NCI-H2196 treated with DMSO at 0.1 percent for 48 hours (cell line): ENCODE results near the gene APAF1.

Source experiments
- DNase-seq: peaks from one replicate; lab custom pipeline; 2025; ENCODE audit not compliant: unreplicated experiment; lab: John Stamatoyannopoulos, UW

APAF1 gene

DNA sequence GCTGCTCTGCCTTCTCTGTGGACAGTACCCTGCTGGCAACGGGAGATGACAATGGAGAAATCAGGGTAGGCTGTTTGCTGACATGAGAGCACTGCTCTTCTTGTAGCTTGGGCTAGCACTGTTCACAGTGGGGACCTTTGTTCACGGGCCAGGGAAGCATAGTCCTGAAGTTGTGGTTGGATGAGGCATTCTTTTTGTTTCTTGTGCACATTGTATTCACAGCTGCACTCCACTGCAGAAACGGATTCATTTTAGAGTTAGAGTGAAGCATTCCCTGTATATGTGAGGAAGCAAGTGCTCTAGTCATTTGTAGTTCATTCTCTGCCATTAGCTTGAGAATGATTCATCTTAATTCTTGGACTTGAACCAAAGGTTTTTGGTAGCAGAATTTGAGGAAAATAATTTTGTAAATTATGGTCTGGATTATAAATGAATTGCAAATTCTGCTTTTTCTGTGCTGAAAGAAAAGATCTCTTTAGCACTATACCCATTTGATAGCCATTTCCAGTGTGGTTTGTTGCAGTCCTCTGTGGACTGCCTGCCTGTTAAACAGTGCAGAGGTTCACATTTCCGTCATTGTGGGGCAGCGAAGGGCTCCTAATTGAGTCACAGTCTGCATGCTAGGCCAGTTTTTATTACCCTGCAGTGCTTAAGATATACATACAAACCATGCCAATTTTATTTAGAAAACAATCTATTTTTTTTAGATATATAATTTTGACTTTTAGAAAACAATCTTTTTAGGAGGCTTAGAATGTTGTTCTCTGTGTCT lies 80.6 kb downstream of the APAF1 start:
- DNase-seq: peak; percentile 33

DNA sequence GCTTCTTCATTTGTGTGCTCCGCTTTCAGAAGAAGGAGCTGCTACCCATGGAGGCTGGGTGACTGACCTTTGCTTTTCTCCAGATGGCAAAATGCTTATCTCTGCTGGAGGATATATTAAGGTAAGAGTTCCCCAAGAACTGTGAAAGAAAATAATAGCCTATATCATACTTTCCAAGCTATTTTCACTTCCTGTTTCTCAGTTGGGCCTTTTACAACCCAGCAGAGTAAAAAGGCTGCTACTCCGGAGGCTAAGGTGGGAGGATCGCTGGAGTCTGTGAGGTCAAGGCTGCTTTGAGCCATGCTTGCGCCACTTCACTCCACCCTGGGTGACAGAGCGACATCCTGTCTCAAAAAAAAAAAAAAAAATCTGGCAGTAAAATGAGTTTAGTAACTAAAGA lies 82.1 kb downstream of the APAF1 start:
- DNase-seq: no peak

DNA sequence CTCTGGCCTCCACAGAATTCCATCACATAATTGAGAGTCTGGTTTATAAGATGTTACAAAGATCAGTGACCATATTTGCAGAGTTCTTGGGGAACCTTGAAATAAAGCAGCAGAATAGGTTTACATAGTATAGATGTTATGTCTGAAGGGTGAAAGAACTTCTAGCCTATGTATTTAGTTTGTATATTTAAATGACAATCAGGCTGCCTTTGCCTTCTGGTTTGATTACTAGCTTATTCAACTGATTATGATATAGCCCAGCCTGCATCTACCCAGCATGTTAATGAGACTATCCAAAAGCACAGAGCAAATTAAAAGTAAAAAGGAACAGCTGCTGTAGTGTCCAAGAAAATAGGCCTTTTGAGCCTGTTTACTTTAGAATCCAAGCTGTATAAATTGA lies 85.3 kb downstream of the APAF1 start:
- DNase-seq: no peak

DNA sequence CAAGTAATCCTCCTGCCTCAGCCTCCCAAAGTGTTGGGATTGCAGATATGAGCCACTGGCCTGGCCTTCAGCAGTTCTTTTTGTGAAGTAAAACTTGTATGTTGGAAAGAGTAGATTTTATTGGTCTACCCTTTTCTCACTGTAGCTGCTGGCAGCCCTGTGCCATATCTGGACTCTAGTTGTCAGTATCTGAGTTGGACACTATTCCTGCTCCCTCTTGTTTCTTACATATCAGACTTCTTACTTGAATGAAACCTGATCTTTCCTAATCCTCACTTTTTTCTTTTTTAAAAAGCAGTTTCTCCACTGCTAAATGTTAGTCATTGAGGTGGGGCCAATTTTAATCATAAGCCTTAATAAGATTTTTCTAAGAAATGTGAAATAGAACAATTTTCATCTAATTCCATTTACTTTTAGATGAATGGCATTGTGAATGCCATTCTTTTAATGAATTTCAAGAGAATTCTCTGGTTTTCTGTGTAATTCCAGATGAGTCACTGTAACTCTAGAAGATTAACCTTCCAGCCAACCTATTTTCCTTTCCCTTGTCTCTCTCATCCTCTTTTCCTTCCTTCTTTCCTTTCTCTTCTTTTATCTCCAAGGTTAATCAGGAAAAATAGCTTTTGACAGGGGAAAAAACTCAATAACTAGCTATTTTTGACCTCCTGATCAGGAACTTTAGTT lies 88.7 kb downstream of the APAF1 start:
- no peak for DNase-seq

DNA sequence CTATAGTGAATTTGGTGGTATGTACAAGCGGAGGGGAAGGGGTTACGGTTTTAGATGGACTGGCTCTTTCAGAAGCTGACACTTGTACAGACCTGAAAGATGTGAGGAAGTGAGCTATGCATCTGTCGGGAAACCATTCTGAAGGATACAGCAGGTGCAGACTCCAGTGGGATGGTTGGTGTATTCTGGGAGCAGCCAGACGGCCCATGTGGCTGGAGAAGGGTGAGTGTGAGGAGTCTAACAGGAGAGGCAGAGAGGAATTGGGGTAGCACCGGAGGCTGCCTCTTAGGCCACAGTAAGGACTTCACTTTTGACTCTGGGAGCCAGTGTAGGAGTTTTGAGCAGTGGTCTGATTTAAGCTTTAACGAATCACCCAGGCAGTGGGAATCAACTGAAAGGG lies 90.7 kb downstream of the APAF1 start:
- DNase-seq: no peak

DNA sequence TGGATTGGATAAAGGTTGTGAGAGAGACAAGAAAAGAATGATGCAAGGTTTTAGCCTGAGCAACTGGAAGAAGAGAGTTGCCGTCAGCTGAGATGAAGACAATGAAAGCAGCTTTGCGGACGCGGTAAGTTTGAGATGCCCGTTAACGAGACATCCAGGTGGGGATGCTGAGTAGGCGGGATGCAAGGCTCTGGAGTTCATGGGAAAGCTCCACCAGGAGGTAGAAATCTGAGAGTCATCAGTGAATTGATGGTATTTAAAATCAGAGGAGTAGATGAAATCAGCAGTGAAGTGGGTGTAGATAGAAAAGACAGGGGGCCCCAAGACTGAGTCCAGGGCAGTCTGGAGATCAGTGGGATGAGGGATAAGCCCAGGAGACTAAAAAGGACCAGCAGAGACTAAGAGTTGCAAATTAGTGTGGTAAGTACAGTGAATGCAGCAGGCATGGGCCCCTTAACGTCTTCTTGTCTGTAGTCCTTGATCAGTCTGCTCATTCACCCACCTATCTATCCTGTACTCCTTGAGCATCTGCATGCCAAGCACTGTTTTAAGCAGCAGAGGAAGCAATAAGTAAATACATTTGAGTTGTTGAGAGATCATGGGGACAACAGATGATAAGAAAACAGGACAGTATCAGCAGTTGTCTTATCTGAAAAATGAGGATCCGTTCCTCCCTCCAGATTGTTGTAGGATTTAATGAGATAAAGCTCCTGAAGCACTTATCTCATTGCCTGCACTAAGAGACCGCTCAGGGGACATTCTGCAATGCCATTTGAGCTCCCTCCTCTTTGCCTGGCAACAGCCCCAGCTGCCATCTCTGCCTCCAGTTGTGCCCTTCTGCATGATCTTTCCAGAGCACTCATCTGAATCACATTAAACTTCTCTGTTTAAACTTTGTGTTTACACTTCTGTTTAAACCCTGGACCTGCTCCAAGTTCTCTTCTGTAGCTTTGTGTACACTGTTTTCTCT lies 91.5 kb downstream of the APAF1 start:
- peak; percentile 50 for DNase-seq

DNA sequence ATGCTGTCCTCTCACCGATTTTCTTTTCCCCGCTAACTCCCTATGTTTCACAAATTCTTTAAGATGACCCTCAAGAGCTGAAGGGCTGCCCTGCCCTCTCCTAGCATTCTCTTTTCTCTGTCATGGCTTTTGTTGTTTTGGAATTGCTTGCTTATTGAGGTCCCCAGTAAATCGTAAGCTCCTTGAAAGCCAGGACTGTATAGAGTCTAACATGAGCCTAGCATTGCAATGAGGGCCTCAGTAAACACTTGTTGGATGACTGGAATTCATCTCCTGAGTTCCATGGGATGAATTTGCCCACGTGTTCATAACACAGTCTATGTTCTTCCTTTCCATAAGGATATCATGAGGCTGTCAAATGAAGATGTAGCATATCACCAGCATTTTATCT lies 92.2 kb downstream of the APAF1 start:
- no peak for DNase-seq

DNA sequence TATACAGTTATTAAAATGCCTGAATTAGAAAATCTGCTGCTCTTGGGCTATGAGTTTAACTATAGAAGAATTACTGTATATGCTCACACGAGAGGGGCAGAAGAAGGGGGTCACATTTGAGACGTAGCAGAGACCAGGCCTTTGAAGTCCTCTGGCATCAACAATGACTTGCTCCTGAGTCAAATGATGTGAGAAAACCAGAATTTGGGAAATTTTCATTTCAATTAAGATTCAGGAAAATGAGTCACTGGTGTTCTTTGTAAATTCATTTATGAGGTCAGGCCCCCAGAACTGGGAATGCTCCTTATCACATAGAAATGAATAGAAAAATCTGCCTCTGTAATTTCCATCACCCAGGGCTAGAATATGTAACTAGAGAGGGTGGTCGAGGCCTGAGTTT lies 92.9 kb downstream of the APAF1 start:
- no peak for DNase-seq

DNA sequence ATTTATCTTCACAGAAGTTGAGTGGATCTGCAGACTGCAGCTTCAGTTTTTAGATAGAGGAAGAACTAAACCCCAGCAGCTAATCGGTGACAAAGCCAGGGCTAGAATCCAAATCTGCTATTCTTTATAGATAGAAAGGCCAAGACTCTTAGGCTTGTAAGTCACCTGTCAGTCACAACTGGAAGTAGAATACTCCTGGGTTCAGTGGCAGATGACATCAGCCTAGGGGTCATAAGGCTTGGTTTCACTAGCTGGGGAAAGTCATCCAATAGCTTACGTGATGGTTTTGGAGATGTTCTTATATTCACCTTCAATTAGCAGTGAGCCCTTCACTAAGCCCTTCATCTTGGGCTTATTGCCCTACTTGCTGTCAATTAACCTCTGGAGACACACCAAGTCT lies 93.4 kb downstream of the APAF1 start:
- DNase-seq: no peak

DNA sequence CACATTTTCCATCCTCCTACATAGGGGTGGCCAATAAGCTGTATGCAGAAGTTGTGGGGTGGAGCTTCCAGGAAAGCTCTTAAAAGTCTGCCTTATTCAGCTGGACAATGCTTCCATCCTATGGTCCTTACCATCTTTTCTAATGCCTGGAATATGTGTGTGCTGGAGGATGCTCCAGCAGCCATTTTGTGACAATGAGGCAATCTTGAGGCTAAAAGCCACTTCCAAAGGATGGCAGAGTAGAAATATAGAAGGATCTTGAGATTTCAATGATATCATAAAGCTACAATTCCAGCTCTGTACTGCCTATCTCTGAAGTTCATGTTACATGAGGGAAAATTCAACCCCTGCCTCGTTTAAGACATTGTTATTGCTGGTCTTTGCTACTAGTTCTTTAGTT lies 95.7 kb downstream of the APAF1 start:
- DNase-seq: no peak

DNA sequence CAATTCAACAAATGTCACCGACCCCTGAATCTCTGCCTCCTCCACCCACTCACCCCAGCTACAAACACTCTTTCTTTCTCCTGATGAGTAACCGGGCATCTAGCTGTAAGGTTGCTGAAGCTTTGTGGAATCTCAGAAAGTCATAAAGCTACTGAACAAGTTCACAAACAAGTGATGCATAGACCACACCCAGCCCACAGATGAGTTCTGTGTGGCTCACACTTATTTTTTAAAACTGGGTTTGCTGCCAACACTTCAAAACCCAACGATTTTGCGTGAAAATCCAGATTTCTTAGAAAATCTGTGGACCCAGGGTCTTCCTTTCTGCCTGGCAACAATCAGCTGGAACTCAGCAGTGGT lies 96.1 kb downstream of the APAF1 start:
- DNase-seq: no peak

DNA sequence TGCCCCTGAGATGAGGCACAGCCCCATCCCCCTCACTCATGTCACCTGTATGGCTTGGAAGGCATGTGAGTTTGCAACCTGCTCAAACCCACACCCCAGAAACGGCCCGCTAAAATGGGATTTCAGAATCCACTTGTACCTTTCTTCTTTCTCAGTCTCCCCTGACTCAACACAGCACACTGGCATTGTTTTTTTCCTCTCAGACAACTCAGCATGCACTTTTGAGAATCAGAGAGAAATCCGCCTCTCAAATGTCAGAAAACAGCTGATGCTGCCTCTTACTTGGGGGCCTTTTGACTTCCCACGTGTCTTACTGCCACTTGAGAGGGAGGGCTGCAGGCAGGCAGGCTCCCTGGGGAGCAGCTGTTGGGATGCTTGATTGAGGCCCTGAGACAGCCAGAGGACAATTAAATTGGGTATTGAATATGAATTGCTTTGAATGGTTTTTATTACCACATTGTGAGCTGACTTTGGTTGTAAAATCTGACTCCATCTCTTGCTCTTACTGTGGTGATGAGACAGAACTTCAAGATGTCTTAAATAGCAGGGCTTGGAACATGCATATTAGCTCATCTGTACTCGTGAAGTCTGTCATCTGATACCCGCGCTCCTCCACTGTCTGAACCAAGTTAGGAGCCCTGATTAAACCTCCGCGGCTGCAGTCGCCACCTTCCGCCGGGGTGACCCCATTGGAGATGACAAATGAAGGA lies 96.6 kb downstream of the APAF1 start:
- DNase-seq: no peak

DNA sequence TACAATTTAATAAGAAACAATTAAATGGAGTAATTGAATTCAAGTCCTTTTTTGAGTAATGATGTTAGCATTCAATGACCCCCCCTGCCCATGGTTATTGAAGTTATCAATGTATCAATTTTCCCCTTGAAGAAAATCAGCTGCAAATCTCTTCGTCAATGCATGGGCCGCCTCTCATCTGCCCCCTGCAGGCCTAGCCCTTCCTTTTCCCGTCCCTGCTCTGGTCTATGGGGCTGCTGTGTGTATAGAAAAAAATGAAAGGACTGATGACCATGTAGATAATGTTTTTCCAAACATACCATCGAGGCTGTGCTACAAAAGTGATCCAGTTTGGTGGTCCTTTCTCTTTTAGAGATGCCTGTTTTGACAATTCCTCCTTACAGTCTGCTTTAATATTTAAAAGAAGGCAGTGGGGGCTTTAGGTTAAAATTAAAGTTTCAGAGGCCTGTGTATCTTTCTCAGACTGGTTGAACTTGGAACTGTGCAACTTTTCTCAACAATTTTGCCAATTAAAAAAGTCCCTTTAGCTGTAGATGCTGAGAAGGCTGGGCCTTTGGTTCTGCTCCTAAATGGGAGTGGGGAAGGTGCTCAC lies 98.4 kb downstream of the APAF1 start:
- no peak for DNase-seq

DNA sequence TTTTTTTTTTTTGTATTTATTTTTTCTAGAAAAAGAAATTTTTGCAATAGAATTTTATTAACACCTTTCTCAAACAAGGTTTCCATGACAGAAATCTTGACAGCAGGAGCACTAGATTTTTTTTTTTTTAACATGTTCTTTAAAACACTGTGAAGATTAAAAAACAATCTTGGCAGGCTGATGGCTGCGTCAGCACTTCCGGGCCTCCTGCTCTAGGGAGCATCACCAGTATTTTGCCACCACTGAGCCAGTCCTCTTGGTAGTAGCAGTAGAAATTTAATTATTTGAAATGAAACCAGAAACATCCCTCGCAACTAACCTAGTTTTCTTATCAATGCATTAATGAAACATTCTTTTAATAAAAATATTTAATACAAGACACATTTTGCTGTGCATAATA lies 99.6 kb downstream of the APAF1 start:
- no peak for DNase-seq

DNA sequence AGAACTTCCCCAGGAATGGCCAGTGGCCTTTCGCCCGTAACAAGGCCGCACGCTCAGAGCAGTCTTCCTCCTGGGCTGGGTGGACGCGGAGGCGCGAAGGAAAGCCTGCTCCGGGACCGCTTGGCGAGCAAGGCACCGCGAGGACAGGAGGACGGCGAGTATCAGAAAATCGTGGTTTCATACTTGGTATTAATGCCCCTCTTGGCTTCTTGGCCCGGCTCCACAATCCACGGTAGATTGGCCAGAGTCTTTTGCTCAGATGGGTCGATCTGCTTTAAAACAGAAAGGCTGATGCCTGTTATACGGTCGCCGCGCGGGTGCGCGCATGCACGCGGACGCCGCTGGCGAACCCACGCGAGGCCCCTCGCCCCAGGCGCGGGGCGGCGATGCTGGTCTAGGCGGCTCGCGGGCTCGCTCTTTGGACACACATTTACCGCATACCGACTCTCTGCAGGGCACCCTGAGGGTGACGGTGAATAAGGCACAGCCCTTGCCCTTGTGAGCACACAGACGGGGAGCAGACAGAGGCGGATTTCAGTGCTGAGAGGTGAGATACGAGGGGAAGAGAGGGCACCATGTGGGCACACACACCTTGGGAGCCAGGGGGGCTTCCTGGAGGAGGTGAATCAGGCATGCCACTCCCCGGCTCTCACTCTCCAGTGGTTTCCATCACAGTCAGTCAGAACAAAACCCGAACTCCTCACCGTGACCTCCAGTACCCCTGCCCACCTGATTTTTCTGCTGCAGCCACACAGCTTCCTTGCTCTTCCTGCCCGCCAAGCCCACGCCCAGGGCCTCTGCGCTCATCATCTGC lies 100.7 kb downstream of the APAF1 start:
- DNase-seq: no peak

DNA sequence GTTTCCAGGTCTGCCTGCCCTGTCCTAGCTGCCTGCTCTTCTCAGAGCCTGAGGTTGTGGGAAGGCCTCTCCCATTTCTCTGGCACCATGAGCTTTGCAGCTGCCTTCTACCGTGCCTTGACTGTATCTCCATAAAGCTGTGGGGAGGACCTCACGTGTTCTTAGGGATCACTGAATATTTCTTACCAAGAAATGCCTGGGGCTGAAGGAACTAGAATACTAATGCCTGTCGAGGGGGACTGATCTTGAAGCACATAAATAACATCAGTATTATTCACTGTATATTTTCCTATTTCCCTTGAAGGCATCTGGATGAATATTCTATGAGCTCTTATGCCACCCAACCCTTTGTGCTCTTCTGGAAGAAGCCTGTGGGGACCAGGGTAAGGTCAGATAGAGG lies 103.4 kb downstream of the APAF1 start:
- no peak for DNase-seq

DNA sequence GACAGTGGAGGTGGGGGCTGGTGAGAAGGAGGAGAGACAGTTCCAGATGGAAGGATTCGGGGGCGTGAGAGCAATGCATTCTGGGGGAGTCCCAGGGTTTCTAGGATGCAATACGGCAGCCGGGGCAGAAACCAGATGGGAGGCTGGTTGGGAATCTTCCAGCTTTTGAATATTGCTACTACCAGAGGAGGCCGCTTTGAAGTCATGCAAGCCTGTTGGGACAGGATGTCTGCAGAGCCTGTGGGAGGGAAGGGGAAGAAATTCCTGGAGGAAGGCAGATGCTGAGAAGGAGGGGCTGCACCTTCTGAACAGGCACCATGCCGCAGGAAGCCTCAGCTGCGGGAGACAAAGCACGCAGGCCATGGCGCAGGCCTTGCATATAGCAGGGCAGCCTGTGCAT lies 105.4 kb downstream of the APAF1 start:
- no peak for DNase-seq

DNA sequence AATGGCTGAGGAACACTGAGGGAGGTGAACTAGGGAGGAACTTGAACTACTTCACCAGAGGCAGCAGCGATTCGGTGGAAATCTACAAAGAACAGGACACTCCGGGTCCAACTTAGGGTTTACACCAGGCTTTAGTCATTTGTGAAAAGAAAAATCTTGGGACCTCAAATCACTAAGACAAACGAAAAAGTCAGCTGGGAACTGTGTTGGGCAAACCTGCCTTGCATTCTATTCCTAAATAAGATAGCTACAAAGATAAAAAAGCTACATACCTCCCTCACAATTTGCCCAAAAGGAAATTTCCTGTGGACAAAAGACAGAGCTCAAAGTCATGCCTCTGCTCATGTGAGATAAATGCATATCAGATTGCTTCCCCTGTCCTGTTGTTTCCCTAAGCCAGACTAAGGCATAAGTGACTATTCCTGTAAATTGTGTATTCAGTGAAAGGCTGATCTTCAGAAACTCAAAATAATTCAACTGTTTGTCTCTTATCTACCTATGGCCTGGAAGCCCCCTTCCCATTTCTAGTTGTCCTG lies 106.6 kb downstream of the APAF1 start:
- DNase-seq: no peak

DNA sequence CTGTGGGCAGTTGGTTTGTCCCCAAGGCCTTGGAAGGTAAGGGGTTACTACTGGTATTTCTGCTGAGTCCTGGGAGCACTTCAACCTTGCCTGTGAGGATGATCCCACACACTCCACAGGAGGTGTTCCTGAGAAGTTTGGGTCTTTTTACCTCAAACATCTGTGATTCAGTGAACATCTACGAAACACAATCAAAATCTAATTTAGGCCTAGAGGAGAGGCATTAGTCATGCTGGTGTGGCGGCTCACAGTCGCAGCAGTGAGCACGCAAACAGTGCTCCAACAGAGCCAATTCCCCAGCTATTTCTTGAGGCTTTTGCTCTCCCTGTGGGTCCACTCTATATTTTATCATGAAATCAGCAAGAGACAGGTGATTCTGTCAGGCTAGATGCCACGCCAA lies 107.6 kb downstream of the APAF1 start:
- no peak for DNase-seq

DNA sequence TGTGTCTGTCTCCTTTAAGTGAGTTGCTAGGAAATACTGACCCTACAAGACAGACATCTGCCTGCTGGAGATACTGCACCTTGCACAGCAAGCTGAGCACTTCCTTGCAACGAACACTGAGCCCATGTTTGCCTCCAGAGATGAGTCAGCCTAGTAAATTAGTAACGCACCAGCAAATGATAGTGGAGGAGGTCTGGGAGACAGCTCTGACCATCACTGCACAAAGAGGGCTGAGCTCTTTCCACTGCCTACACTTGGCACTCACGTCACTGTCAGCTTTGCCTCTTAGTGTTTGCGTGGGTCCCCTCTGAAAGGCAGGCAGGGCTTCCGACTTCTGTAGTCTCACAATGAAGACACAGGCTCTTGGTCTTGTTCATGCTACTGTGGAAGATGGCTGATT lies 109.0 kb downstream of the APAF1 start:
- DNase-seq: no peak
